Duodenal mucosa (tissue), 2 donors: ENCODE data around the gene AGPAT4.

Experiments
- H3K27ac ChIP-seq: one replicate; pipeline ENCODE4 v1.7.0; 2013; ENCODE audit warnings: low read depth, low read length
- H3K27me3 ChIP-seq, 2 donors: one replicate each; pipeline ENCODE4 v1.7.0; 2013; ENCODE audit warnings: low read length in 2 of 2, control low read depth in 1 of 2; ENCODE audit not compliant: insufficient read depth in 2 of 2, control insufficient read depth in 1 of 2
- H3K36me3 ChIP-seq, 2 donors: one replicate each; pipeline ENCODE4 v1.7.0; 2013; ENCODE audit warnings: low read length in 2 of 2, control low read depth in 1 of 2; ENCODE audit not compliant: insufficient read depth in 2 of 2, control insufficient read depth in 1 of 2
- H3K4me1 ChIP-seq, 2 donors: one replicate each; pipeline ENCODE4 v1.7.0; 2013; ENCODE audit warnings: low read length in 2 of 2, control low read depth in 1 of 2; ENCODE audit not compliant: insufficient read depth in 2 of 2, control insufficient read depth in 1 of 2
- H3K4me3 ChIP-seq, 2 donors: one replicate each; pipeline ENCODE4 v1.7.0; 2013; ENCODE audit warnings: low read length in 2 of 2, low read depth in 1 of 2
- H3K9ac ChIP-seq, 2 donors: one replicate each; pipeline ENCODE4 v1.7.0; 2013; ENCODE audit warnings: low read length in 2 of 2, low read depth in 1 of 2
- H3K9me3 ChIP-seq, 2 donors: one replicate each; pipeline ENCODE4 v1.7.0; 2013; ENCODE audit warnings: low read length in 2 of 2, control low read depth in 1 of 2; ENCODE audit not compliant: control insufficient read depth in 1 of 2

The AGPAT4 gene

DNA sequence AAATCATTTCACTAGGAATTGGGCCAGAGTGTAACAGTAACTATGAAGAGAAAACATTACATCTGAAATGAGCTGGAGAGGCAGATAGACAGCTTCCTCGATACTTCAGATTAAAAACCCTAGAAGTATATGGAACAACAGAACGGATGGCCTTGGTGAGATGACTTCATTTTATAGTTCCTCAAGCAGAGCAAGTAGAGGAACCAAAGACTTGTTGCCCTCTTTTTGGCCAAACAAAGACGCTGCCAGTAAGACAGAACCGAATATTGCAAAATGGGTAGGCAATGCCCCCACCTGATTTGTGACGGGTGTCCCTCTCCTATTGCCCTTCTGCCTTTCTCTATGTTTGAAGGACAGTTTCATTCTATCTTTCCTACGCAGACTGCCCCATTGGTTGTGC is 53.5 kb downstream of the AGPAT4 start:
- no peaks in the 10 kb centered on the region for H3K27me3 ChIP-seq
- no peaks in the 10 kb centered on the region for H3K36me3 ChIP-seq
- no peaks in the 10 kb centered on the region for H3K4me1 ChIP-seq
- H3K4me3 ChIP-seq: no peak overlapping the region
- no peaks in the 10 kb centered on the region for H3K9me3 ChIP-seq
- H3K9ac ChIP-seq: no peak overlapping the region
- no peak overlapping the region for H3K27ac ChIP-seq

- H3K4me1 ChIP-seq: no peaks in the 10 kb centered on the region
- H3K36me3 ChIP-seq: no peaks in the 10 kb centered on the region
- H3K4me3 ChIP-seq: no peak overlapping the region
Measured at GRCh38 chr6:161219680-161220079, 54.2 kb downstream of the AGPAT4 start.

DNA sequence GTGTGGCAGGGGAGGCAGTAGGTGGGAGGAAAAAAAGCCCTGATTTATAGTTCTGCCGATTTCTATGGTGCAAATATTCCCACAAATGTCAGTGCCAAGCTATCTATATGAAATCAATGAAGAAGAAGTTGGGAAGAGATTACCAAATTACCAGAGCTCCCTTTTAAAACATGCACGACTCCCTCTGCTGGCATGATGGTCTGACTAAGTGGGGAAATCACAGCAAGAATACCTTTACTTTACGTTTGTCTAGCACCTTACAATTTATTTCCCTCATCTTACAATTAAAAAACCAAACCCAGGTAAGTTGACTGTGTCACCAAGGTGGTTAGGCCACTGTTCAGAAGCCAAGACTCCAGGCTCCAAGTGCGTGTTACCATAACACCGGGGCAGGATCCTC is 55.6 kb downstream of the AGPAT4 start:
- no peaks in the 10 kb centered on the region for H3K9me3 ChIP-seq
- no peaks in the 10 kb centered on the region for H3K27me3 ChIP-seq
- H3K4me3 ChIP-seq: no peak overlapping the region
- H3K36me3 ChIP-seq: no peaks in the 10 kb centered on the region
- no peaks in the 10 kb centered on the region for H3K4me1 ChIP-seq
- no peak overlapping the region for H3K27ac ChIP-seq
- no peak overlapping the region for H3K9ac ChIP-seq

More at GRCh38 chr6:161219680-161220079, 54.2 kb downstream of the AGPAT4 start:
- Histone ChIP-seq H3K27ac (no peak overlapping the region), H3K27me3 (no peaks in the 10 kb centered on the region), H3K9ac (no peak overlapping the region), H3K9me3 (no peaks in the 10 kb centered on the region)

DNA sequence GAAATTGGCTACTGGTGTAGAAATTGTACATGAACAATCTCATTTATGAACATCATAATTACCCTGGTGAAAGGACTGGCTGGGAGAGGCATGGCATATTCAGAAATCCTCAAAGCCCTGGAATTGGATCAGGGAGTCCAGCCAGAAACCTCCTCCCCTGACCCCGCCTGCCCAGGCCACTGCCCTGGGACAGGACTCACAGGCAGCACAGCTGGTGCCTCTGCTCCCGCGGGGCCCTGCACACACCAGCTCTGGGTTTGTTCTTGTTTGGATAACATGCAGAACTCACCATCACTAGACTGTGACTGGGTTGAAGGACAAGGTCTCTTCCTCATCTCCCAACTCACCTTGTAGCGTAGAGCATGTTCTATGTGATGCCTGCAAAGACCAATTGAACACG is 56.2 kb downstream of the AGPAT4 start:
- no peak overlapping the region for H3K9ac ChIP-seq
- no peaks in the 10 kb centered on the region for H3K4me1 ChIP-seq
- H3K9me3 ChIP-seq: no peaks in the 10 kb centered on the region
- no peak overlapping the region for H3K4me3 ChIP-seq
- no peak overlapping the region for H3K27ac ChIP-seq
- H3K36me3 ChIP-seq: no peaks in the 10 kb centered on the region
- no peaks in the 10 kb centered on the region for H3K27me3 ChIP-seq

- Histone ChIP-seq H3K36me3 (no peaks in the 10 kb centered on the region), H3K4me1 (no peaks in the 10 kb centered on the region), H3K27me3 (no peaks in the 10 kb centered on the region), H3K4me3 (no peak overlapping the region), H3K9ac (no peak overlapping the region), H3K9me3 (peaks cover 0 to 2% of the 10 kb centered on the region in 2 donors), H3K27ac (no peak overlapping the region)
Measured at GRCh38 chr6:161216616-161217205, 57.1 kb downstream of the AGPAT4 start.

DNA sequence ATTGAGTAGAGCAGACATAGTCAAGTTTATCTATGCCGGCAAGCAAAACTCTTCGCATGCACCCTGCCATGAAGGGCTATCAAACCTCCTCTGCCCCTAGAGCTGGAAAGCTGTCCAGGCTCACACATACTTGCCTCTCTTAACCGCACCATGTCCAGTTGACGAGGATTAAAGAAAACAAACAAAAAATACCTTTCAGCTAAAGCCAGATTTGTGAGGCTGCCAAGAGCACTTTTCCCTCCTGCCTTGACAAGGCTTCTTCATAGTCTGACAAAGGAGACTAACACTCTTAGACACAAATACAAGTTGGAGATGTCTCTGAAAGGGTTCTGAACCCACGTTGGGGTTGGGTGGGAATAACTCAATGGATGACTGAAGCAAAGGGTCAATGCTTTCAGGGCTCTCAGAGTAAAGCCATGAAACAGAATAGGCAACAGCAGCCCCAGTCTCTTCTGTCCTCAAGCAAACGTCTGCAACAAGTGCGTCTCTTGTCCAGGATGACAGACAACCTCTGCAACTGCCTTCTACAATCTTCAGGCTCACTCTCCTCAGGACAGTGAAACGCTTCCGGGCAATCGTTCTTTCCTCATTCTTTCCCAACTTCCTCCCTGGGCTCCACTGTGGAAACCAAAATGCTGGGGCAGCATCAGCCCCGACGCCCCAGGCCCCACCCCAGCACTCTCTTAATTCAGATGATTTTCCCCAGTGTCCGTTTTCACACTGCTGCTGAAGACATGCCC is 57.8 kb downstream of the AGPAT4 start:
- Histone ChIP-seq H3K9me3 (peaks cover 0 to 4% of the 10 kb centered on the region in 2 donors), H3K27ac (no peak overlapping the region), H3K4me1 (no peaks in the 10 kb centered on the region), H3K9ac (no peak overlapping the region), H3K4me3 (no peak overlapping the region), H3K27me3 (no peaks in the 10 kb centered on the region), H3K36me3 (no peaks in the 10 kb centered on the region)

DNA sequence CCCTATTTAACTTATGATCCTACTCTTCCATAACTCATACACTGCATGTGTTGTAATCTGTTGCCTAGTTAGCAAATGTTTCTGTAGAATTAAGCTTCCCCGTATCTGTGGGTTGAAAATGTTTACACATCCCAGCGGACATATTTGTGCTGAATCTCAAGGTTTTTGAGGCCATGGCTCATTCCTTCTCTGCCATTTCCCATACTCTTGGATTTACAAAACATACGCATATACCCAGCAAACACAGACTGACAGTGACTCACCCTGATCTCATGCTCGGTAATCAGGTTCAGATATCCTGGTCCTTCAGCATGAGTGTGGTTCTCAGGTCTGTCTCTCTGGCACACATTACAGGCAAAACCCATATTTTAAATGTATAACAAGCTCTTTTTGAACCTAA is 58.7 kb downstream of the AGPAT4 start:
- Histone ChIP-seq H3K27ac (no peak overlapping the region), H3K36me3 (no peaks in the 10 kb centered on the region), H3K9me3 (peaks cover 0 to 4% of the 10 kb centered on the region in 2 donors), H3K9ac (no peak overlapping the region), H3K4me3 (no peak overlapping the region), H3K4me1 (no peaks in the 10 kb centered on the region), H3K27me3 (no peaks in the 10 kb centered on the region)

DNA sequence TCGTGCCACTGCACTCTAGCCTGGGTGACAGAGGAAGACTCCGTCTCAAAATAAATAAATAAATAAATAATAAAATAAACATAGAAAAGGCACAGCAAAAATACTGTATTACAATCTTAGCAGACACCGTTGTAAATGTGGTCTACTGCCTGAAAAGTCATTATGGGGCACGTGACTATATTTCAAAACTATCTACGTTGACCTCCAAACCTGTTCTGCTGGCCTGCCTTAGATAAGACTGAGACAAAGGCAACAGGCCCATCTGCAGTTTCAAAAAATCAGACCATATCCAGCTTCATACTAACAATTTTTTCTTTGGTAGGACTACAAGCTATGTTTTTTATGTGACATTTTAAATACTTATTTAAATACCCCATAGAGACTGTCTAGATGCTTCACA is 59.1 kb downstream of the AGPAT4 start:
- Histone ChIP-seq H3K9ac (no peak overlapping the region), H3K27ac (no peak overlapping the region), H3K9me3 (peaks cover 0 to 4% of the 10 kb centered on the region in 2 donors), H3K27me3 (no peaks in the 10 kb centered on the region), H3K4me3 (no peak overlapping the region), H3K4me1 (no peaks in the 10 kb centered on the region), H3K36me3 (no peaks in the 10 kb centered on the region)

- Histone ChIP-seq H3K9me3 (peaks cover 0 to 4% of the 10 kb centered on the region in 2 donors), H3K4me1 (no peaks in the 10 kb centered on the region), H3K9ac (no peak overlapping the region), H3K27me3 (no peaks in the 10 kb centered on the region), H3K36me3 (no peaks in the 10 kb centered on the region), H3K4me3 (no peak overlapping the region), H3K27ac (no peak overlapping the region)
Measured at GRCh38 chr6:161212902-161213301, 61.0 kb downstream of the AGPAT4 start.

GRCh38 chr6:161211380-161212035 is 62.4 kb downstream of the AGPAT4 start:
- Histone ChIP-seq H3K9ac (no peak overlapping the region), H3K36me3 (no peaks in the 10 kb centered on the region), H3K27me3 (no peaks in the 10 kb centered on the region), H3K4me3 (no peak overlapping the region), H3K4me1 (no peaks in the 10 kb centered on the region), H3K9me3 (peaks cover 0 to 4% of the 10 kb centered on the region in 2 donors), H3K27ac (no peak overlapping the region)
